Measurements from ENCODE around the gene NUMBL.

NUMBL gene

GRCh38 chr19:40623403-40624251 lies 66.8 kb downstream of the NUMBL start:
- Histone ChIP-seq H3K9me3 (ENCODE audit: control insufficient read depth, low read depth, low read length) (no peaks in the 10 kb centered on the region), H3K4me3 (ENCODE audit: low read length) (peak overlapping the region; percentile 53), H3K4me1 (ENCODE audit: control insufficient read depth, low read depth, low read length) (peaks cover 7% of the 10 kb centered on the region), H3K27me3 (ENCODE audit: control insufficient read depth, insufficient read depth, low read length) (no peaks in the 10 kb centered on the region), H3K27ac (ENCODE audit: low read length) (no peak overlapping the region), H3K36me3 (ENCODE audit: control insufficient read depth, low read depth, low read length) (peaks cover 18% of the 10 kb centered on the region), H3K9ac (ENCODE audit: low read length) (no peak overlapping the region)

GRCh38 chr19:40622773-40623075 lies 67.7 kb downstream of the NUMBL start:
- Histone ChIP-seq H3K27ac (ENCODE audit: low read length) (no peak overlapping the region), H3K36me3 (ENCODE audit: control insufficient read depth, low read depth, low read length) (peaks cover 18% of the 10 kb centered on the region)

GRCh38 chr19:40621966-40622772 lies 68.3 kb downstream of the NUMBL start:
- Histone ChIP-seq H3K9ac (ENCODE audit: low read length) (no peak overlapping the region), H3K4me3 (ENCODE audit: low read length) (no peak overlapping the region), H3K27ac (ENCODE audit: low read length) (no peak overlapping the region), H3K36me3 (ENCODE audit: control insufficient read depth, low read depth, low read length) (peaks cover 18% of the 10 kb centered on the region), H3K27me3 (ENCODE audit: control insufficient read depth, insufficient read depth, low read length) (no peaks in the 10 kb centered on the region), H3K4me1 (ENCODE audit: control insufficient read depth, low read depth, low read length) (peaks cover 7% of the 10 kb centered on the region), H3K9me3 (ENCODE audit: control insufficient read depth, low read depth, low read length) (no peaks in the 10 kb centered on the region)

More at GRCh38 chr19:40622773-40623075, 67.7 kb downstream of the NUMBL start:
- H3K9me3 ChIP-seq (ENCODE audit: control insufficient read depth, low read depth, low read length) = no peaks in the 10 kb centered on the region
- peaks cover 7% of the 10 kb centered on the region for H3K4me1 ChIP-seq (ENCODE audit: control insufficient read depth, low read depth, low read length)
- H3K4me3 ChIP-seq (ENCODE audit: low read length) = no peak overlapping the region
- no peaks in the 10 kb centered on the region for H3K27me3 ChIP-seq (ENCODE audit: control insufficient read depth, insufficient read depth, low read length)
- no peak overlapping the region for H3K9ac ChIP-seq (ENCODE audit: low read length)

- no peak overlapping the region for H3K4me3 ChIP-seq (ENCODE audit: low read length)
- H3K9ac ChIP-seq (ENCODE audit: low read length) = no peak overlapping the region
- peaks cover 7% of the 10 kb centered on the region for H3K4me1 ChIP-seq (ENCODE audit: control insufficient read depth, low read depth, low read length)
- no peaks in the 10 kb centered on the region for H3K9me3 ChIP-seq (ENCODE audit: control insufficient read depth, low read depth, low read length)
- peaks cover 18% of the 10 kb centered on the region for H3K36me3 ChIP-seq (ENCODE audit: control insufficient read depth, low read depth, low read length)
- H3K27me3 ChIP-seq (ENCODE audit: control insufficient read depth, insufficient read depth, low read length) = no peaks in the 10 kb centered on the region
- H3K27ac ChIP-seq (ENCODE audit: low read length) = no peak overlapping the region
These were observed 69.2 kb downstream of the NUMBL start for GRCh38 chr19:40621283-40621682.

GRCh38 chr19:40620161-40620485 lies 70.3 kb downstream of the NUMBL start:
- no peaks in the 10 kb centered on the region for H3K27me3 ChIP-seq (ENCODE audit: control insufficient read depth, insufficient read depth, low read length)
- no peak overlapping the region for H3K9ac ChIP-seq (ENCODE audit: low read length)
- no peaks in the 10 kb centered on the region for H3K9me3 ChIP-seq (ENCODE audit: control insufficient read depth, low read depth, low read length)
- H3K36me3 ChIP-seq (ENCODE audit: control insufficient read depth, low read depth, low read length) = peaks cover 18% of the 10 kb centered on the region
- no peak overlapping the region for H3K4me3 ChIP-seq (ENCODE audit: low read length)
- H3K4me1 ChIP-seq (ENCODE audit: control insufficient read depth, low read depth, low read length) = peaks cover 7% of the 10 kb centered on the region
- no peak overlapping the region for H3K27ac ChIP-seq (ENCODE audit: low read length)

GRCh38 chr19:40619333-40620160 lies 70.9 kb downstream of the NUMBL start:
- no peaks in the 10 kb centered on the region for H3K27me3 ChIP-seq (ENCODE audit: control insufficient read depth, insufficient read depth, low read length)
- no peak overlapping the region for H3K9ac ChIP-seq (ENCODE audit: low read length)
- no peaks in the 10 kb centered on the region for H3K9me3 ChIP-seq (ENCODE audit: control insufficient read depth, low read depth, low read length)
- H3K4me3 ChIP-seq (ENCODE audit: low read length) = no peak overlapping the region
- H3K27ac ChIP-seq (ENCODE audit: low read length) = no peak overlapping the region
- H3K36me3 ChIP-seq (ENCODE audit: control insufficient read depth, low read depth, low read length) = peaks cover 15% of the 10 kb centered on the region
- peaks cover 7% of the 10 kb centered on the region for H3K4me1 ChIP-seq (ENCODE audit: control insufficient read depth, low read depth, low read length)

- H3K27ac ChIP-seq (ENCODE audit: low read length) = no peak overlapping the region
- peaks cover 2% of the 10 kb centered on the region for H3K4me1 ChIP-seq (ENCODE audit: control insufficient read depth, low read depth, low read length)
- H3K36me3 ChIP-seq (ENCODE audit: control insufficient read depth, low read depth, low read length) = peaks cover 15% of the 10 kb centered on the region
- H3K9ac ChIP-seq (ENCODE audit: low read length) = no peak overlapping the region
- H3K9me3 ChIP-seq (ENCODE audit: control insufficient read depth, low read depth, low read length) = no peaks in the 10 kb centered on the region
- no peaks in the 10 kb centered on the region for H3K27me3 ChIP-seq (ENCODE audit: control insufficient read depth, insufficient read depth, low read length)
- H3K4me3 ChIP-seq (ENCODE audit: low read length) = no peak overlapping the region
These were observed 72.5 kb downstream of the NUMBL start for GRCh38 chr19:40617961-40618360.

GRCh38 chr19:40616941-40617340 lies 73.5 kb downstream of the NUMBL start:
- Histone ChIP-seq H3K4me1 (ENCODE audit: control insufficient read depth, low read depth, low read length) (no peaks in the 10 kb centered on the region), H3K9me3 (ENCODE audit: control insufficient read depth, low read depth, low read length) (no peaks in the 10 kb centered on the region), H3K36me3 (ENCODE audit: control insufficient read depth, low read depth, low read length) (peaks cover 15% of the 10 kb centered on the region), H3K4me3 (ENCODE audit: low read length) (no peak overlapping the region), H3K27me3 (ENCODE audit: control insufficient read depth, insufficient read depth, low read length) (peaks cover 10% of the 10 kb centered on the region), H3K9ac (ENCODE audit: low read length) (no peak overlapping the region), H3K27ac (ENCODE audit: low read length) (no peak overlapping the region)

GRCh38 chr19:40616178-40616577 lies 74.3 kb downstream of the NUMBL start:
- Histone ChIP-seq H3K27me3 (ENCODE audit: control insufficient read depth, insufficient read depth, low read length) (peaks cover 18% of the 10 kb centered on the region), H3K9ac (ENCODE audit: low read length) (no peak overlapping the region), H3K36me3 (ENCODE audit: control insufficient read depth, low read depth, low read length) (peaks cover 9% of the 10 kb centered on the region), H3K27ac (ENCODE audit: low read length) (no peak overlapping the region), H3K4me1 (ENCODE audit: control insufficient read depth, low read depth, low read length) (no peaks in the 10 kb centered on the region), H3K4me3 (ENCODE audit: low read length) (no peak overlapping the region), H3K9me3 (ENCODE audit: control insufficient read depth, low read depth, low read length) (no peaks in the 10 kb centered on the region)

Measured in iPS-18a (cell line).